ENCODE results near the gene LTK.

LTK gene

GRCh38 chr15:41495736-41496599, 17.7 kb downstream of the LTK start:
- no peak for TF ChIP-seq CTCF (IDR thresholded peaks at IDR 0.05; ENCODE audit: extremely low read depth, missing control alignments)
- DNase-seq (ENCODE audit: low spot score), result no peak

DNA sequence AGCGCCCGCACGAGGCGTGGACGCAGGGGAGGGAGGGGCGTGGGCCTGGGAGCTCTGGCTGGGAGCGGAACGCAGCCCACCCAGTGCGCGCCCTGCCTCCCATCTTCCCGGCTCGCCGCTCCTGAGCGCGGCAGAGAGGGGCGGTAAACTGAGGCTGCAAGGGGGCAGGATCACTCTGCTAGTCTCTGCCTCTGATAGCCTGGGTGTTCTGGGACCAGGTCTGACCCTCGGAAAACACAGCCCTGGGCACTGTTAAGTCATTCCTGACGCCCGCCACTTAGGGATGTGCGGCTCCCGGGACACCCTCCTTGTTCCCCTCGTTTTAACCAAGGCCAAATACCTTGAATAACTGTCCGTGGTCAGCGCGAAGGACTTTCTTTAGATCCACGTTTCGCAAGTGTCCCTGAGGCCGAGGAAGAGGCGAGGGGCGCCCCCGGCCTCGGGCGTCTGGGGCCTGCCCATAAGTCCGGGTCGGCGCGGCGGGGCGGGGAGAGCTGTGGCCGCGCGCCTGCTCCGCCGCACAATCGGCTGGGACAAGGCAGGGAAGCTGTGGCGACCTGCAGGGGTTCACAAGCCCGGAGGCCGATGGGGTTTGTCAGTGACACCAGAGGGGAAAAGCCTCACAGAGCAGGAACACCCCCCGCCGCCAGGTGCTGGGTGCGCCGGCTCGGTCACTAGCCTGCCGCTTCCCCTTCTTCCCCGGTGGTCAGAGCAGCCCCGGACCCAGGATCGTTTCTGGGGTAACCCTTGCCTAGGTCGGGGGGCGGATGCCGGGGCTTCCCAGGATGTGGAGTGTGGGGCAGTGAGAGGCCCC, 18.5 kb downstream of the LTK start:
- no peak for TF ChIP-seq CTCF (IDR thresholded peaks at IDR 0.05; ENCODE audit: extremely low read depth, missing control alignments)
- DNase-seq (ENCODE audit: low spot score), result peak; percentile 75

DNA sequence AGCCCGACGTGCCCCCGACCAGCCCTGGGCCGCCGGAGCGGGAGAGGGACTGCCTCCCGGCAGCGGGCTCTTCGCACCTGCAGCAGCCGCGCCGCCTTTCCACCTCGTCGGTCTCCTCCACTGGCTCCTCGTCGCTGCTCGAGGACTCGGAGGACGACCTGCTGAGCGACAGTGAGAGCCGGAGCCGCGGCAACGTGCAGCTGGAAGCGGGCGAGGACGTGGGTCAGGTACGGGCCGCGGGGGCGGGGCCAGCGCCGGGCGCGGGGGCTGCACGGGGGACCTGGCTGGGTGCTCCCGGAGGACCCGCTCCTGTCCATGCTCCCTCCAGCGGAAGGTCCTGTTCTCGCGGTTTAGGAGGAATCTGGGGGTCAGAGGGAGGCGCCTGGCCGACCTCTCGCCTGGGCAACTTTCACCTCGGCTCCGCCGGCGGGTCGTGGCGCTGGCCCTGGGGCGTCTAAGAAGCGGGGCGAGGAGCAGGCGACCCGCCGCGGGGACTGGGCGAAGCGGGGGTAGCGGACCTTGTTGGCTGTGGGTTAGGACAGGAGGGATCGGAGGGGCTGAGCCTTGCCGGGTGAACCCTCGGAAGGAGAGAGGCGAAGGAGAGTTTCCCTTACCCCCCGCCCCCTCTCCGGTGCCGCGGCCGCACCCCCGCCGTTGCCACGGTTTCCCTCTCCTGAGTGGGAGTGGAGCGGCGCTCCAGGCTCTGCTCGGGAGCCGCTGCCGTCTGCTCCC, 19.3 kb downstream of the LTK start:
- DNase-seq (ENCODE audit: low spot score), result peak; percentile 77
- no peak for TF ChIP-seq CTCF (IDR thresholded peaks at IDR 0.05; ENCODE audit: extremely low read depth, missing control alignments)

- no peak for DNase-seq (ENCODE audit: low spot score)
- no peak for TF ChIP-seq CTCF (IDR thresholded peaks at IDR 0.05; ENCODE audit: extremely low read depth, missing control alignments)
These were observed 19.8 kb downstream of the LTK start for GRCh38 chr15:41493902-41494189.

GRCh38 chr15:41493205-41493901, 20.3 kb downstream of the LTK start, which contains the start of gene ITPKA:
Gene ITPKA (plus strand): TSS chr15:41493874. CDS start chr15:41493928, 54 bp downstream.
- peak; percentile 97 for DNase-seq (ENCODE audit: low spot score)
- no peak for TF ChIP-seq CTCF (IDR thresholded peaks at IDR 0.05; ENCODE audit: extremely low read depth, missing control alignments)

DNA sequence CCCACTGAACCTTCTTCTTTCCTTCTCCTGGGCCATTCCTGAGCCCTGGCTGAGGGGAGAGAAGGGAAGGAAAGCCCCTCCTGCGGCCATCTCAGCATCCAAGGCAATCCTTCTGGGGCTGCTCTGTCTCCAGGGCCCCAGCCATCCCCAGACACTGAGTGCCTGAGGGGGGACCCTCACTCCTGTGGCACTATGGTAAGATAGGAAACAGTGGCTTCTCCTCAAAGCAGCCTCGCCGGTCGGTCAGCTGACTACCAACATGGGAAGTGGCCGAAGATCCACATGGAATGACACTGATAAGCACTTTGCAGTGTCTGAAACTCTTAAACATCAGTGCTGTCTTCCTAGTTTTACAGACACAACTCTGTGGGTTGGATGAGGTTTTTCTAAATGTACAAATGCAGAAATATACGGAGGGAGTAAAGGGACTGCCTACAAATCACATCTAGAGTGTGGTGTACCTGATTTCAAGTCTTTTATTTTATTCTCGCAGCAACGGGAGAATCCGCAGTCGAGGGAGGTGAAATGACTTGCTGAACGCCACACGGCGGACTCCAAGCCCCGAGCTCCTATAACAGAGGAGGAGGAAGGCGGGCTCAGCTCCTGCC, 20.9 kb downstream of the LTK start:
- TF ChIP-seq CTCF (IDR thresholded peaks at IDR 0.05; ENCODE audit: extremely low read depth, missing control alignments), result no peak
- no peak for DNase-seq (ENCODE audit: low spot score)

All from GM20000 (cell line).